Kidney epithelial cell (primary cell): ENCODE measurements around the gene DYNLL2. TPM values are rescaled to one million over a fixed set of nuclear protein-coding genes. Genes with fewer than 3 reads are reported as not detected.
"Not testable (repeated sequence)": the region's sequence is repeated elsewhere in the genome, so short reads cannot be mapped to it uniquely, and the experiment has no call there.

Experiments
- DNase-seq: peaks from one replicate; pipeline ENCODE4 v3.0.0-alpha.2; 2010; ENCODE audit warnings: low read depth
- H3K27me3 ChIP-seq: 2 replicates; pipeline ENCODE4 v1.6.0; 2011; ENCODE audit warnings: low read length; ENCODE audit not compliant: control insufficient read depth, insufficient read depth
- H3K36me3 ChIP-seq: 2 replicates; pipeline ENCODE4 v1.5.1; 2011; ENCODE audit warnings: low read length; ENCODE audit not compliant: control insufficient read depth, insufficient read depth
- H3K4me3 ChIP-seq: 2 replicates; pipeline ENCODE4 v1.5.1; 2011; ENCODE audit warnings: low read depth, mild to moderate bottlenecking, control low read depth, low read length
- total RNA-seq: library from RNA; depleted of rRNA; stranded (reverse); fragments of >200 nt; gene quantifications from 2 replicates; pipeline ENCODE4 v1.2.3, GENCODE V29; 2015
- TF ChIP-seq, protein P1 (sequence below): IDR thresholded peaks from 2 replicates; pipeline ENCODE4 v1.5.1; 2011; ENCODE audit warnings: mild to moderate bottlenecking, moderate library complexity, low read length, control low read depth, inconsistent platforms; ENCODE audit not compliant: insufficient read depth, poor library complexity, severe bottlenecking

The DYNLL2 gene
- total RNA-seq: 16.3 and 18.3 TPM in 2 replicates

DNA sequence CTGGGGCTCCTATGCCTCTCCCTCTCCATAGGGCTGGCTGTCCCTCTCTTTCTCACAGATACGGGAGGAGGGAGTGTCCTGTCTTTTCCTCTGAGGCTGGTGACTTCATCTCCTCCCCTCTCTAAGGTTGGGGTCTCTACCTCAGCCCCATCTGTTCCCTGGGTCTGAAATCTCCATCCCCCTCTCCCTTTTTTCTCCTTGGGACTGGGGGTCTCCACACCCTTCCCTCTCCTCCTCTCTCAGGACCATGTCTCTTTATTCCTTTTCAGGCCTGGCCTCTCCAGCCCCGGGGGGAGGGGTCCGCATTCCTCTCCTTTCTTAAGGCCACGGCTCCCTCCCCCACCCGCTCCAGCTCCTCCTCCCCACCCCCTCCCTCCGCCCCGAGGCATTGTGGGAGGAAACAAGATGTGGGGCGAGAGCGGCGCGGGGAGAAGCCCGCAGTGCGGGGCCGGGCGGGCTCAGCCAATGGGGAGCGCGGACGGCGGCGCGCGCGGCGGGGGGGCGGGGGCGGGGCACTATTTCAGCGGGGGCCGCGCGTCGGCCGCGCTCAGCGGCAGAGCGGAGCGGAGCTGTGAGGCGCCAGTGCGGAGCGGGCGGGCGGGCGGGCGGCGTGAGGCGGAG is at the start of gene DYNLL2:
TSS of gene DYNLL2 (plus strand) at position 550 of the 621 bp plus-strand sequence. CDS start 3,672 bp downstream, outside the sequence.
- peaks cover 2% of the 10 kb centered on the region for H3K36me3 ChIP-seq
- H3K27me3 ChIP-seq: no peaks in the 10 kb centered on the region
- DNase-seq: peak; percentile 31
- H3K4me3 ChIP-seq: peak within 1 kb of the TSS; percentile 88
- TF ChIP-seq, protein P1, sequence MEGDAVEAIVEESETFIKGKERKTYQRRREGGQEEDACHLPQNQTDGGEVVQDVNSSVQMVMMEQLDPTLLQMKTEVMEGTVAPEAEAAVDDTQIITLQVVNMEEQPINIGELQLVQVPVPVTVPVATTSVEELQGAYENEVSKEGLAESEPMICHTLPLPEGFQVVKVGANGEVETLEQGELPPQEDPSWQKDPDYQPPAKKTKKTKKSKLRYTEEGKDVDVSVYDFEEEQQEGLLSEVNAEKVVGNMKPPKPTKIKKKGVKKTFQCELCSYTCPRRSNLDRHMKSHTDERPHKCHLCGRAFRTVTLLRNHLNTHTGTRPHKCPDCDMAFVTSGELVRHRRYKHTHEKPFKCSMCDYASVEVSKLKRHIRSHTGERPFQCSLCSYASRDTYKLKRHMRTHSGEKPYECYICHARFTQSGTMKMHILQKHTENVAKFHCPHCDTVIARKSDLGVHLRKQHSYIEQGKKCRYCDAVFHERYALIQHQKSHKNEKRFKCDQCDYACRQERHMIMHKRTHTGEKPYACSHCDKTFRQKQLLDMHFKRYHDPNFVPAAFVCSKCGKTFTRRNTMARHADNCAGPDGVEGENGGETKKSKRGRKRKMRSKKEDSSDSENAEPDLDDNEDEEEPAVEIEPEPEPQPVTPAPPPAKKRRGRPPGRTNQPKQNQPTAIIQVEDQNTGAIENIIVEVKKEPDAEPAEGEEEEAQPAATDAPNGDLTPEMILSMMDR: no peak

DNA sequence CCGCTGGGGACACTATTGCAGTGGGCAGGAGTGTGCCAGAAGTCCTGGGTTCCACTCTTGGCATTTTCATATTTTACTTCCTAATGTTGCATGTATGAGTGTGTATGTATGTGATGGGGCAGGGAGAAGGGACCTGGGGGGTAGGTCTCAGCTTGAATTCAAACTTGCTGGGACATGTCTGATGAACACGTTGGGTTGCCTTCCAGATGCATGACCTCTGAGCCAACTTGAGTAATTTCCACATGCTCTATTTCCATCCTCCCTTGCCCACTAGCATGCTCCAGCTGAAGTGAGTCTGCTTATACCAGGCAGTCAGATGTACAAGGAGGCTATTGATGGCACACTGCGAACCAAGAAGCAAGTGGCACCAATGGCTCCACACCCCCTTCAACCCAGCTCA is 43.2 kb upstream of the DYNLL2 start:
- H3K27me3 ChIP-seq: peaks cover 13% of the 10 kb centered on the region
- no peak overlapping the region for H3K4me3 ChIP-seq
- H3K36me3 ChIP-seq: no peaks in the 10 kb centered on the region
- TF ChIP-seq, protein P1: no peak
- no peak for DNase-seq

DNA sequence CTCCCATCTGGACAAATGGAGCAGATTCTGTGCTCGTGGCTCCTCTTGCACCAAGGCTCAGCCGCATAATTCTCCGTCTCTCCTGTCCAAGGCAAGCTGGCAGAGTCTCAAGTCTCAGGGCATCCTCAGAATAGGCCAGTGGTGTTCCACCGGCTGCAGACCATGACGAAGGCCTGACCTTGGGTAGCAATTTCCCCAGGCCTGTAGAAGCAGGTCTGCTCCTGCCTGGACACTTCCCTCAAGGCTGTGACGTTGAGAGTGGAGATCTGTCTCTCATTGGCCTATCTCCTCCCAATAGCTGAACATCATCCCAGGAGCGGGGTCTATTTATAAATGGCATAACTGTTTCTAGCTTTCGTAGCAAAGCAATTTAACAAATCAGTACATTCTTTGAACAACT is 42.8 kb upstream of the DYNLL2 start:
- no peak for DNase-seq
- TF ChIP-seq, protein P1: no peak
- no peak overlapping the region for H3K4me3 ChIP-seq
- peaks cover 13% of the 10 kb centered on the region for H3K27me3 ChIP-seq
- no peaks in the 10 kb centered on the region for H3K36me3 ChIP-seq

DNA sequence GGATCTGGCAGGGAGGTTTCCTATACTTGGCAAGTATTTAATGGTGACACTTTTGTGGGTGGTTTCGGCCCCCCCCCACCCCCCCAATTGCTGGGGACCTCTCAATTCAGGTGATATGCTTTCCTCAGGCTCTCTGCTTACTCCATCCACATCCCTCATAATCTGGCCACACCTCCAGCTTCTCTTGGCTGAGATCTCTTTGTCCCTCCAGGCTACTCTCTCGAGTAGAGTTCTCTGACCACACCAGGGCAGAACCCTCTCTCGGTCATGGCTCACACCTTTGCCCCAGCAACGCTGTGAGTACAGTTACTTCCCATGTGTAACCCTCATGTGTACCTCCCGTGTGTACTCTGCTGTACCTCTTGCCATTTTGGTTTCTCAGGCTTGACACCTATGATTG is 42.1 kb upstream of the DYNLL2 start:
- H3K36me3 ChIP-seq: no peaks in the 10 kb centered on the region
- H3K27me3 ChIP-seq: peaks cover 13% of the 10 kb centered on the region
- TF ChIP-seq, protein P1: no peak
- DNase-seq: no peak
- no peak overlapping the region for H3K4me3 ChIP-seq

DNA sequence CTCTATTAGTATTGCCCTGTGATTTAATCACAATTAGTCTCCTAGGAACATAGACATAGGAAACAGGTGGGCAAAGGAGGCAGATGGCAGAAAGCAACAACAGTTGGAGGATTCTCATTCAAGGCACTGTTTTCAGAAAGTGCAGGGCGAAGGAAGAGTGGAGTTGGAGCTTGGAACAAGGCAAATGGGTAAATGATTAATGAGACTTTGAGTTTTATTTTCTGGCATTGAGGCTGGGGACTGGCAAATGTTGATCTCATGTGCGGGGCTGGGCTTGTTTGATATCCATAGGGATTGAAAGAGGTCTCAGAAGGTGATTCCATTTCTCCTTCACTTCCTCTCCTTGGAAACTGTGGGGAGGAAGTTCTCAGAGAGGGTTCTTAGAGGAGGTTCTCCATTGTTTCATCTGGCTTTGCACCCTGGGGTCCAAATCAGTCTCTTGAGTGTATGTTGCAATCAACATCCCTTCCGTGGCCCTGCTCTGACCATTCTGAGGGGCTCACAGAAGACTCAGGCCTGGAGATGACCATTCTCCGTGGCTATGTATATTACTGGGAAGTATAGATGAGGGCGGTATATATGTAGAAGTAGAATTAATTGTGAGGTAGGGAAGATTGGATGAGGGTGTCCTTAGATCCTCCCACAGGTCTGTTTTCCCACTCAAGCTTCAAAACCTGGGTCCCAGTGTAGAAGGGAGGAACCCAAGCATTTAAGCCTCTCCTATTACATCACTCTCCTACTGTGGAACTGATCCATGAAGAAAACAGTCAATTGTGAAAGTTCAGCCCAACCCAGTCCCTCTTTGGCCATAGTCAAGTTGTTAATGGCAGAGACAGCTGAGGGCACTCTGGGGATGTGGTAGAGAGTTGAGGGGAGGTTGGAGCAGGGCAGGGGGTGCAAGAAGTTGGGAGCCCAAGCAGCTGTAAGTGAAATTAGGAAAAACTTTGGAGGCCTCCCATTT is 39.7 kb upstream of the DYNLL2 start:
- TF ChIP-seq, protein P1: no peak
- no peak overlapping the region for H3K4me3 ChIP-seq
- no peaks in the 10 kb centered on the region for H3K36me3 ChIP-seq
- H3K27me3 ChIP-seq: peaks cover 20% of the 10 kb centered on the region
- no peak for DNase-seq

DNA sequence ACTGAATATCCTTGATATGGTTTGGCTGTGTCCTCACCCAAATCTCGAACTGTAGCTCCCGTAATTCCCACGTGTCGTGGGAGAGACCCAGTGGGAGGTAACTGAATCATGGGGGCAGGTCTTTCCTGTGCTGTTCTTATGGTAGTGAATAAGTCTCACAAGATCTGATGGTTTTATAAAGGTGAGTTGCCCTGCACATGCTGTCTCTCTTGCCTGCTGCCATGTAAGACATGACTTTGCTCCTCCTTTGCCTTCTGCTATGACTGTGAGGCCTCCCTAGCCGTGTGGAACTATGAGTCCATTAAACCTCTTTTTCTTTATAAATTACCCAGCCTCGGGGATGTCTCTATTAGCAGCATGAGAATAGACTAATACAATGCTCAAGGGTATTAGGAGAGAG is 39.0 kb upstream of the DYNLL2 start:
- not testable (repeated sequence) for H3K4me3 ChIP-seq, DNase-seq, H3K36me3 ChIP-seq
- H3K27me3 ChIP-seq: peaks cover 20% of the 10 kb centered on the region
